ENCODE data around the gene CD80. TPM values are rescaled to one million over a fixed set of nuclear protein-coding genes. Genes with fewer than 3 reads are reported as not detected.

Gene CD80
- total RNA-seq, 1 donor from 2014 or later = not detected

DNA sequence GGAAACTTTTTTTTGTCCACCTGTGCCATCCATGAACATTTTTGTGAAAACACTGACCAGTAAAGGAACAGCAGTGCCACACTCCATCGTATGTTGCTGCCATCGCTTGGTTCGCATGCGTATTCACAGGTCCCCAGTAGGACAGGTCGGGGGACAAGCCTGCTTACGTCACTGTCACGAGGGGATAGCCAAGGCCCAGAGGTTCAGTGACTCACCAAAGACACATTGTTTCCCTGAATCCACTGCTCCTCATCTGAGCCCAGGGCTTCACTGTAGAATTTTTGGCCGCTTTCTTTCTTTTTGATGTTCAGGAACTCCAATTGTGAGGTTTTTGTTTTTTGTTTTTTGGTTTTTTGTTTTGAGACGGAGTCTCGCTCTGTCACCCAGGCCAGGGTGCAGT, 25.8 kb upstream of the CD80 start:
- no peak overlapping the region for H3K4me3 ChIP-seq (ENCODE audit: low read depth, low read length)
- no peak for DNase-seq (ENCODE audit: low read depth)
- no peak for TF ChIP-seq CTCF (conservative IDR thresholded peaks at IDR 0.05; ENCODE audit: low read depth, low read length)

DNA sequence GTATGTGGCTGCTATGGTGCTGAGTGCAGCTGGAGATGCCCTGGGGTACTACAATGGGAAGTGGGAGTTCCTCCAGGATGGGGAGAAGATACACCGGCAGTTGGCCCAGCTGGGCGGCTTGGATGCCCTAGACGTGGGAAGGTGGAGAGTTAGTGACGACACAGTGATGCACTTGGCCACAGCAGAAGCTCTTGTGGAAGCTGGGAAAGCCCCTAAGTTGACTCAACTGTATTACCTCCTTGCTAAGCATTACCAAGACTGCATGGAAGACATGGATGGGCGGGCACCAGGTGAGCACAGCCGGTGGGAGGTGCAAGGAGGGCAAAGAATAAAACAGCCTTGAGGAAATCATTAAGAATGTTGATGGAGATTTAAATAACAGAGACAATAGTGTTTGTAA, 22.8 kb upstream of the CD80 start:
- no peak overlapping the region for H3K4me3 ChIP-seq (ENCODE audit: low read depth, low read length)
- DNase-seq (ENCODE audit: low read depth) = no peak
- no peak for TF ChIP-seq CTCF (conservative IDR thresholded peaks at IDR 0.05; ENCODE audit: low read depth, low read length)

DNA sequence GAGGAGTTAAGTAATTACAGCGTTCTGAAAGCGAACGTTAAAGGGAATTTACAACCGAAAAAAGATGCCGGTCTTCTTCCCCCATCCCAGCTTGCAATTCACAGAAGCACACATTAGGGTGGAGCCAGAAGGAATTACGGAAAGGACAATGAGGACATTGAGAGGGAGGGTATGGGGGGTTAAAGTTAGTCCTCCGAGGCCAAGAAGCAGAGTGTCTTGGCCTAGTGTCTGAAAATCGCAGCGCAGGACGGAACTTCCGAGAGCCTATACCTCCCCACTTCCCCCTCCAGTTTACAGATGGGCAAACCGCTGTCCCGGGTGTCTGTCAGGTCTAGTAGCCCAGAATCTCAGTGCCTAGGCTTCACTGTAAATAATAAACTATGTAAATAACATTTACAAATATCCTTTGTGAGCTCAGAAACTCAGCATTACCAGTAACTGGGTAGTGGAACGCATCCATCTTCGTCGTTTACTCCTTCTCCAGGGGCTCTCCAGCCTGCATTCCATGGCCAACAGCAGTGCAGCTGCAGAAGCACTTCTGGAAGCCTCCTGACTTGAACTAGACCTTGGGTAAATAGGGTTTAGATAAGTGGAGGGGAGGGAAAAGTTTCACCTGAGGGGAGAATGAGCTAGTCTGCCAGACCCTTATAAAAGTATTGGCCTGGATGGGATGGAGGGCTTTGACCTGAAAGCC, 20.8 kb upstream of the CD80 start:
- no peak for TF ChIP-seq CTCF (conservative IDR thresholded peaks at IDR 0.05; ENCODE audit: low read depth, low read length)
- DNase-seq (ENCODE audit: low read depth) = no peak
- H3K4me3 ChIP-seq (ENCODE audit: low read depth, low read length) = peak overlapping the region; percentile 75

DNA sequence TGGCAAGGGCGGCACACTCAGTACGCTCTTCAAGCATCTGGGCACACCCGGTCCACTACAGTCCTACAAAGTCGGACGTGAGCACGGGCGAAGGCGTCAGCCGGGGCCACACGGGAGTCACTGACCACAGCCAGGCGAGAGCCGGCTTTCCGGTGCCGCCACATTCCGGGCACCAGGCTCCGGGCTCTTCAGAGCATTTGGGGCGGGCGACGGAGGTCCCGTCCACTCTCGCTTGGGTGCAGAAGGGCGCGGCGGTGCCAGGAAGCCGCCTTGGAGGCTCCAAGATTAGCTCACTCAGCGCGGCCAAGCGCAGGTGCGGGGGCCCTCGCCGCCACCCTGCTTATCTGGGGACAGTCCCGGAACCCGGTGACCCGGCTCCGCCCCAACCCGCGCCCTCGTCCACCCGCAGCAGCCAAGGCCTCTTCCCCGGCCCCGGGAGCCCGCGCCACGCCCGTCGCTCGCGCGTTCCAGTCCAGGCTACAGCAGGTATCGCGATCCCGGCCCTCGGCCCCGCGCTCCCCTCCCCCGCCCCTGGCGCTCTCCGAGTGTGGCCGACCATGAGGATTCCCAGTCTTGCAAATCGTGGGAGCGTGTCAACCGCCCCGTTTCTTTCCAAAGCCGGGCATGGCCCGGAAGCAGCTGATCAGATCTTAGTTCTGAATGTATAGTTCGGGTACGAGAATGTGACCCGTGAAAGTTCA, 20.1 kb upstream of the CD80 start, which contains the start of gene ADPRH:
Gene ADPRH (plus strand): TSS at position 127 of the 701 bp plus-strand sequence. CDS start 2,678 bp downstream, outside the sequence.
- no peak for DNase-seq (ENCODE audit: low read depth)
- peak within 1 kb of the TSS; percentile 75 for H3K4me3 ChIP-seq (ENCODE audit: low read depth, low read length)
- no peak for TF ChIP-seq CTCF (conservative IDR thresholded peaks at IDR 0.05; ENCODE audit: low read depth, low read length)

GRCh38 chr3:119575507-119575906, 16.1 kb upstream of the CD80 start:
- DNase-seq (ENCODE audit: low read depth) = no peak
- no peak overlapping the region for H3K4me3 ChIP-seq (ENCODE audit: low read depth, low read length)
- no peak for TF ChIP-seq CTCF (conservative IDR thresholded peaks at IDR 0.05; ENCODE audit: low read depth, low read length)

- no peak for DNase-seq (ENCODE audit: low read depth)
- H3K4me3 ChIP-seq (ENCODE audit: low read depth, low read length) = no peak overlapping the region
- TF ChIP-seq CTCF (conservative IDR thresholded peaks at IDR 0.05; ENCODE audit: low read depth, low read length) = no peak
Observed at GRCh38 chr3:119571688-119572087, 12.3 kb upstream of the CD80 start.
